ENCODE measurements around the gene OGT.
A peak's percentile ranks its signal among the peaks of the same experiment; 100 is the strongest.
"Not testable (repeated sequence)": the region's sequence is repeated elsewhere in the genome, so short reads cannot be mapped to it uniquely, and the experiment has no call there.

Gene OGT

DNA sequence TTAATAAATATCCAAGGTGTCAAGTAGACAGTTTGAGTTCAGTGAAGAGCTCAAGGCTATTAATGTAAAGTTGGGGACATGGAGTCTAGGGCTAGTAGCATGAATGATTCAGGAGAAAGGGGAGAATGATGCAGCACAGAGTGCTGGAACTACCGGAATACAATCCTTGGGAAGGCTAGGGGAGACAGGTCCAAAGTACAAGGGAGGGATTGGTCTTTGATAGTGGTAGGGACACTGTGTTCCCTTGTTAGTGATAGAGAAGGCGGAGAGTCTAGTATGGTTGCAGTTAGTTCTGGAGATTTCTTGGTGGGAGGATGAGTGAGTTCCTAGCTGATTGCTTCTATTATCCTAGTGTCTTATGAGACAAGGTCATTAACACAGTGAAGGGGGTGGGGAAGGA lies 54.0 kb downstream of the OGT start:
- DNase-seq (ENCODE audit: low read depth in 2 of 2) = no peak

GRCh38 chrX:71593210-71593609 lies 60.3 kb downstream of the OGT start:
- DNase-seq (ENCODE audit: low read depth in 2 of 2) = not testable (repeated sequence)

DNA sequence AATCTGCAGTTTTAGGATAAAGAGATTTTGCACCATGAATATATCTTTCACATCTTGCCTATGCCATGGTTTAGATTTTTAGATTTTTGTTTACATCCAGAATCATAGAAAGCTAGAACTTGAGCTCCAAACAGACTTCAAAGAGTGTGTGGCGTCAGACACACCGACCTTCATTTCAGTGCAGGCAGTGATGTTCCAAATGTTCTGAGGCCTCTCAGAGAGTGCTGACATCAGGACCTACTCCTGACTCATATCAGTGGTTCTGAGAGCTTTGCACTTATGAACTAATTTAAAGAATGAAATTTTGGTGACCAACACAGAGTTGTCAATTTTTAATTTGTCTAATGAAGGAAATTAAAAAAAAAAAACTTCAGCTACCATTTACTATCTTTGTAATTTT lies 67.1 kb downstream of the OGT start:
- DNase-seq (ENCODE audit: low read depth in 2 of 2) = no peak

- DNase-seq (ENCODE audit: low read depth in 2 of 2) = no peak
Measured at GRCh38 chrX:71603618-71604017, 70.7 kb downstream of the OGT start.

DNA sequence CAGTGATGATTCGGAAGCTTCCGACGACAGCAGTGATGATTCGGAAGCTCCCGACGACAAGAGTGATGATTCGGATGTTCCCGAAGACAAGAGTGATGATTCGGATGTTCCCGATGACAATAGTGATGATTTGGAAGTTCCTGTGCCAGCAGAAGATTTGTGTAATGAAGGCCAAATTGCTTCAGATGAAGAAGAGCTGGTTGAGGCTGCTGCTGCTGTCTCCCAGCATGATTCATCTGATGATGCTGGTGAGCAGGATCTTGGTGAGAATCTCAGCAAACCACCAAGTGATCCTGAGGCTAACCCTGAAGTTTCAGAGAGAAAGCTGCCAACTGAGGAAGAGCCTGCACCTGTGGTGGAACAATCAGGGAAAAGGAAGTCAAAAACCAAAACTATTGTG lies 71.2 kb downstream of the OGT start:
- no peak for DNase-seq (ENCODE audit: low read depth in 2 of 2)

DNA sequence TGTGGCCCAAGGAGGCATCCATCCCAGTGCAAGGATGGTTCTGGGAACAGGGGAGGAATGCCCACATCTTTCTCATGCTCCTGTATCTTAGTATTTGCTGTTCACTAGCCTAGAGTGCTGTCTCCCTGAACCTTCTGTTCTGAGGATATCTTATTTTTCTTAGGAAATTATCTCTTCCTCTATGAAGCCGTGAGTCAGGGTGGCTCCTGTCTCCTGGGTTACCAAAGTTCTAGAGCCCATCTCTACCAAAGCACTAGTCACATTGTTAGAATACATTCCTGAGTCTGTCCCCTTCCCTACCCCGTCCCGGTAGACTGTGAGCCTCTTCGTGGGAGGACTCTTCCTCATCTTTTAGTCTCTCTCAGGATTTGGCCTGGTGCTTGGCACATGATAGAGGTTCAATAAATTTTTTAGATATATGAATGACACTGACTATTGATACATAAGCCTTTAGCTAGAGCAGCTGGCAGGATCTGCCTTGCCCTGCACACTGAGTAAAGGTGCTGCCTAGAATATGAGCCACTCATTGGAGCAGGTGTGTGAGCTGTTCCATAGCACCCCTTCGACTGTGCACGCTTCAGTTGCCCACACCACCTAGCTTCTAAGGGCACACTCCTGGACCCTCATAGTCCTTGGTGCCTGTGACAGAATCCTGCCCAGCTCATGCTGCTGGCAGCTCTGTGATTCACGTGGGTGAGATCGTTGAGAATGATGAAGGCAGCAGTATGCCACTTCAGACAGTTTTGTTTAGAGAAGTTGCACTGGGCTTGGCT lies 72.1 kb downstream of the OGT start:
- DNase-seq (ENCODE audit: low read depth in 2 of 2) = no peak

- no peak for DNase-seq (ENCODE audit: low read depth in 2 of 2)
Measured at GRCh38 chrX:71606536-71607216, 73.8 kb downstream of the OGT start.

GRCh38 chrX:71607488-71607887 lies 74.6 kb downstream of the OGT start:
- DNase-seq (ENCODE audit: low read depth in 2 of 2) = no peak

DNA sequence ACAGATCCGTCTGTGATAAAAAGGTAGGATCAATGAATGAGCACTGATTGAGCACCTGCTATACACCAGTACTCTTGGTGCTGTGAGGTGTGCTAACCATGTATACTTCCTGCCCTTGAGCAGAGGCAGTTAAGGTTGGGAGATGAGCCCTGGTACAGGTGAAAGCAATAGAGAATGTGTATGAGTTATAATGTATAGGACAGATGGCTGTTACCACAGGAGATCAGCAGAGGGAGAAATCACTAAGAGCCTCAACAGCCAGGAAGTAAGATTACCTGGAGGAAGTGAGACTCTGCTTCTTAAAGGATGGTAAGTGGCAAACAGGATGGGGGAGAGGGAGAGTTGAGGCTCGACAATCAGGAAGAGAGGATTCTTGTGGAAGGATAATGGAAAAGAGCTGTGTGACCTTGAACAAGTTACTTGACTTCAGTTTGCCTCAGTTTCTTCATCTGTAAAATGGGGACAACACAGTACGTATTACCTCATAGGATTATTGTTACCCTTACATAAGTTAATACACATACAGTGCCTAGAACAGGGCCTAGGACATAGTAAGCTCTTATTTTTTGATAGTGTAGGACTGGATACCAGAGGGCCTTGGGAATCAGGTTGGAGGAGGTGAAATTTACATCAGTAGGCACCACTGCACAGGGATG lies 76.3 kb downstream of the OGT start:
- no peak for DNase-seq (ENCODE audit: low read depth in 2 of 2)

DNA sequence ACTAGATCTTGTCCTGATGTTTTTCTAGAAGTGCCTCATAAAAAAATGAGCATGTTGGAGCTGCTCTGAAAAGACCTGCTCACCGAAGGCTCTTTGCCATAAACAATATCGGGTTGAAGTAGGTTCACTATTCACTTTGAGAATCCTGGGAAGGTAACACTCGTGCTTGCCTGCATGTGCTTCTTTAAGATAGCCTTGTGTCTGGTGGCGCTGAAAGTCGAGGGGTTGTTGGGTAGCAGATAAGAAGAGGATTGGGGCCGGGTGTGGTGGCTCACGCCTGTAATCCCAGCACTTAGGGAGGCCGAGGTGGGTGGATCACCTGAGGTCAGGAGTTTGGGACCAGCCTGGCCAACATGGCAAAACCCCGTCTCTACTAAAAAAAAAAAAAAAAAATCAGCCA lies 78.8 kb downstream of the OGT start:
- DNase-seq (ENCODE audit: low read depth in 2 of 2) = not testable (repeated sequence)

DNA sequence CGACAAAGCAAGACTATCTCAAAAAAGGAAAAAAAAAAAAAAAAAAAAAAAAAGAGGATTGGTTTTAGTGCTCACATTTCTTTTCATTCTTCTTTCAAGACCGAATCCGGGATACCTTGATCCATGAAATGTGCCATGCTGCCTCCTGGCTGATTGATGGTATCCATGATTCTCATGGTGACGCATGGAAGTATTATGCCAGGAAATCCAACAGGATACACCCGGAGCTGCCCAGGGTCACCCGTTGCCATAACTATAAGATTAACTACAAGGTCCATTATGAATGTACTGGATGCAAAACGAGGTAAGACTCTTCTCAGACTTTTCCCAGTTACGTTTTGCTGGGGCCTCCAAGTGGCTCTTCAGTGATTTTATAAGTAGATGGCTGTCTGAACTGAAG lies 79.4 kb downstream of the OGT start:
- DNase-seq (ENCODE audit: low read depth in 2 of 2) = no peak

DNA sequence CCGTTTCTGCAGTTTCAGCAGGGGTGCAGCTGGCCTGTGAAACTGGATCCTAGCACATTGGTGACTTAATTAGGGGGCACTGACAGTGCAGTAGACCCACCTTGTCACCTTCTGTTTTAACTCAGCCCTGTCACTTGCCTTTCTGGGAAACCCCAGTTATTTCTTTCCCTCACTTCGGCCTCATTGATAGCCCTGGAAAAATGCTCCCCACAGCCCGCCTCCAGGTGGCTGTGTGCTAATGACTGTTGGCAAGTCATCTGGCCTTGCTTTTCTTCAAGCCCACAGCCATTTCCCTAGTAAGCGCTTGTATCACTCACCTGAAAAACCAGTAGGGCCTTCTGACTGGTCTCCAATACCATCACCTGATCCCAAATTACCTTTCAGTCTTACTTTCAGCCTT lies 82.2 kb downstream of the OGT start:
- no peak for DNase-seq (ENCODE audit: low read depth in 2 of 2)

GRCh38 chrX:71615954-71616353 lies 83.0 kb downstream of the OGT start:
- no peak for DNase-seq (ENCODE audit: low read depth in 2 of 2)

DNA sequence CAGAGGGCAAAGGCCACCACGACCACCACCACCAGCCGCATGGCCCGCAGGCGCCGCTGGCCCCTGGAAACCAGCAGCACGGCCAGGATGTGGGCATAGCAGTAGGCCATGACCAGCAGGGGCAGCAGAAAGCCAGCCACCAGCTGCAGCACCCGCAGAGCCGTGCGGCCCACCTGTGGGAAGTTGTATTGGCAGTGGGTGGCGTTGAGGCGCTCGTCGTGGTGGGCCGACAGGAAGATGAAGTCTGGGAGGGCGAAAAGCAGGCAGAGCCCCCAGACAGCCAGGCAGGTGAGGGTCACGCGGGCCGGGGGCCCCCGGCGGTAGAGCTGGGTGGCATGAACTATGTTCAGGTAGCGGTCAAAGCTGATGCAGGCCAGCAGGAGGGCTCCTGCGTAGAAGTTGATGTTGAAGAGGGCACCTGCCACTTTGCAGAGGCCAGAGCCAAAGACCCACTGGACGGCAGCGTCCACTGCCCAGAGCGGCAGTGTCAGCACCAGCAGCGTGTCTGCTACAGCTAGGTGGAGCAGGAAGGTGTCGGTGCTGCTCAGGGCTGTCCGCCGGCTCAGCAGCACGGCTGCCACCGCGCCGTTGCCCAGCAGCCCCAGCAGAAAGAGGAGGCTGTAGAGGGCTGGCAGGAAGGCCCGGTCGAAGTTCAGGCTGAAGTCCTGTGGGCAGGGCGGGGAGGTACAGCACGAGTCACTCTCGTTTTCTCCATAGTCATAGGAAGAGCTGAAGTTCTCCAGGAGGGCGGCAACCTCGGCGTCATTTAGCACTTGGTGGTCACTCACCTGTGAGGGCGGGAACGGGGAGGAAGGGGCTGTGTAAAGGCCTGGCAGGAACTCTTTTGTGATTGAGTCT lies 84.0 kb downstream of the OGT start:
- DNase-seq (ENCODE audit: low read depth in 2 of 2) = no peak

GRCh38 chrX:71617742-71618141 lies 84.8 kb downstream of the OGT start:
- no peak for DNase-seq (ENCODE audit: low read depth in 2 of 2)

- DNase-seq (ENCODE audit: low read depth in 2 of 2) = peak; percentile 74 to 75
Measured at GRCh38 chrX:71618303-71618721, 85.4 kb downstream of the OGT start, which contains the start of gene CXCR3. TSS of gene CXCR3 (minus strand) at chrX:71618511. CDS start at chrX:71618449, 62 bp downstream.

DNA sequence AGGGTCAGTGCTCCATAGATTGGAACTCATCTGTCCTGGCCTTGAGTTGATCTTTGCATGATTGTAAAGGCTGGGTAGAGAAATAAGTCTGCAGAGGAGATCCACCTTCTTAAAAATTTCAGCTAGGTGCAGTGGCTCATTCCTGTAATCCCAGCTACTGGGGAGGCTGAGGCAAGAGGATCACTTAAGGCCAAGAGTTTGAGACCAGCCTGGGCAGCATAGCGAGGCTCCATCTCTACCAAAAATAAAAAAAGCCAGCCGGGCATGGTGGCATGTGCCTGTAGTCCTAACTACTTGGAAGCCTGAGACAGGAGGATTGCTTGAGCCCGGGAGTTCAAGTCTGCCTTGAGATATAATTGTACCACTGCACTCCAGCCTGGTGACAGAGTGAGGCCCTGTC lies 85.9 kb downstream of the OGT start:
- DNase-seq (ENCODE audit: low read depth in 2 of 2) = no peak

- DNase-seq (ENCODE audit: low read depth in 2 of 2) = peak; percentile 67 to 68
Measured at GRCh38 chrX:71619193-71619592, 86.3 kb downstream of the OGT start.

DNA sequence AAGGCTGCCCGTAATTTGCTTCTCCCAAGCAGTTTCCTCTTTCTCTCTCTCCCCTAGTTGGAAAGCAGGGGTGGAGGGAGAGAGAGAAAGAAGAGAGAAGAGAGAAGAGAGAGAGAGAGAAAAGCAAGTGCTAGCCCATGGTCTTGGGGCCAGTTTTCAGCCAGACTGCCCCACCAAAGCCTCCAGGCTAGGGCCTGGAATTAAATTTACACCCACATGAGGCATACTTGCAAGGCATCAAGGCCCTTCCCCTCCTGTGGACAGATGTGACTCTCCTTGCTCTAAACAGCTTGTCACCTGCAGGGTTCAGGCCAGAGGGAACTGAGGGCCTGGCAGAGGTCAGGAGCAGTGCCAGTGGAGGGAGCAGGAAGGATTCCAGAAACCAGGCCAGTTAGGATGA lies 87.1 kb downstream of the OGT start:
- DNase-seq (ENCODE audit: low read depth in 2 of 2) = no peak

GRCh38 chrX:71621603-71622002 lies 88.7 kb downstream of the OGT start:
- no peak for DNase-seq (ENCODE audit: low read depth in 2 of 2)

DNA sequence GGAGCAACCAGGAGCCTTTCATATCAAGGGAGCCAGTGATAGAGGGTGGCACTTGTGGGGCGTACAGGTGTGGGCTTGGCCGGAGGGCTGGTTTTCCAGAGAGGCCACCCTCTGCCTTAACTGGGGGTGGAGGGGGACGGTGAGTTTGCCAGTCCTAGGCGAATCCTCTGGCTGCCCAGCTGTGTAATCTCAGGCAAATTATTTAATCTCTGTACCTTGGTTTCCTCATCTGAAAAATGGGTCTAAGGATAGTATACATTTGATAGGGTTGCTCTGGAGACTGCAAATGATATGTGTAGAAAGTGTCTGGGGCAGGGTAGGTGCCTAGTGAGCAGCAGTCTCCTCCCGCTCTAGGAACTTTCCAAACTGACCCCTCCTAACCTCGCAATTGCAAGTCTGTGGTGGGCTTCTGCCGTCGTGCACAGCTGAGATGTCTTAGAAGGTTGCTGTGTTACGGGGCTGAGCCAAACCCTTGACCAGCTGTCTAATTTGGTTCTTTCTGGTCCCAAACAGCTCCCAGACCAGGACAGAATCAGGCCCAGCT lies 89.2 kb downstream of the OGT start:
- no peak for DNase-seq (ENCODE audit: low read depth in 2 of 2)

Data from stimulated activated CD4-positive, alpha-beta T cell treated with anti-CD3 and anti-CD28 coated beads, Interleukin-15, amount 100 ng/mL, for 48 hours (primary cell).